H9 (cell line): ENCODE measurements around the gene PAQR4. TPM values are rescaled to one million over a fixed set of nuclear protein-coding genes. Genes with fewer than 3 reads are reported as not detected.

Experiments used
- DNase-seq: peaks from one replicate; pipeline ENCODE4 v3.0.0-alpha.2; 2017
- H2AFZ ChIP-seq: one replicate; pipeline ENCODE4 v1.6.1; 2013; ENCODE audit warnings: mild to moderate bottlenecking, low read length, control low read depth, moderate library complexity
- H2AK5ac ChIP-seq: 2 replicates; pipeline ENCODE4 v1.6.1; 2013; ENCODE audit warnings: low read length, control low read depth, mixed read lengths; ENCODE audit not compliant: insufficient read length
- H2BK120ac ChIP-seq: one replicate; pipeline ENCODE4 v1.6.1; 2013; ENCODE audit warnings: low read depth, mild to moderate bottlenecking, low read length, control low read depth, inconsistent platforms; ENCODE audit not compliant: poor library complexity, severe bottlenecking
- H2BK12ac ChIP-seq: 2 replicates; pipeline ENCODE4 v1.6.1; 2013; ENCODE audit warnings: low read length, control low read depth, mixed read lengths, low read depth; ENCODE audit not compliant: insufficient read length
- H2BK15ac ChIP-seq: 2 replicates; pipeline ENCODE4 v1.6.1; 2013; ENCODE audit warnings: low read depth, low read length, control low read depth
- H2BK20ac ChIP-seq: one replicate; pipeline ENCODE4 v1.6.1; 2013; ENCODE audit warnings: low read depth, mild to moderate bottlenecking, low read length, control low read depth, inconsistent platforms; ENCODE audit not compliant: poor library complexity, severe bottlenecking
- H2BK5ac ChIP-seq: 2 replicates; pipeline ENCODE4 v1.6.1; 2013; ENCODE audit warnings: low read length, control low read depth, mixed read lengths; ENCODE audit not compliant: insufficient read length
- H3K14ac ChIP-seq: 2 replicates; pipeline ENCODE4 v1.6.1; 2013; ENCODE audit warnings: low read length, control low read depth; ENCODE audit not compliant: insufficient read depth
- H3K18ac ChIP-seq: 2 replicates; pipeline ENCODE4 v1.6.1; 2013; ENCODE audit warnings: low read depth, mild to moderate bottlenecking, mixed read lengths, low read length, control low read depth; ENCODE audit not compliant: insufficient read length
- H3K23ac ChIP-seq: 2 replicates; pipeline ENCODE4 v1.6.1; 2013; ENCODE audit warnings: low read length, control low read depth, mixed read lengths, low read depth; ENCODE audit not compliant: insufficient read length
- H3K23me2 ChIP-seq: 2 replicates; pipeline ENCODE4 v1.6.1; 2013; ENCODE audit warnings: low read depth, mild to moderate bottlenecking, mixed read lengths, low read length, control low read depth; ENCODE audit not compliant: insufficient read length, poor library complexity, severe bottlenecking
- H3K27ac ChIP-seq: 2 replicates; pipeline ENCODE4 v1.5.1; 2013; ENCODE audit warnings: low read length, control low read depth, mixed read lengths, low read depth; ENCODE audit not compliant: insufficient read length
- H3K27me3 ChIP-seq: 2 replicates; pipeline ENCODE4 v1.6.1; 2013; ENCODE audit warnings: low read length, control low read depth, inconsistent platforms; ENCODE audit not compliant: insufficient read depth
- H3K4ac ChIP-seq: 2 replicates; pipeline ENCODE4 v1.6.1; 2013; ENCODE audit warnings: low read depth, mild to moderate bottlenecking, control low read depth, inconsistent platforms, low read length, moderate library complexity
- H3K4me1 ChIP-seq: 2 replicates; pipeline ENCODE4 v1.6.1; 2013; ENCODE audit warnings: low read length, control low read depth, inconsistent platforms; ENCODE audit not compliant: insufficient read depth
- H3K4me2 ChIP-seq: 2 replicates; pipeline ENCODE4 v1.6.1; 2013; ENCODE audit warnings: low read length, control low read depth, mixed read lengths; ENCODE audit not compliant: insufficient read length, insufficient read depth
- H3K56ac ChIP-seq: 2 replicates; pipeline ENCODE4 v1.6.1; 2013; ENCODE audit warnings: low read depth, mild to moderate bottlenecking, mixed read lengths, low read length, control low read depth; ENCODE audit not compliant: insufficient read length
- H3K79me1 ChIP-seq: 2 replicates; pipeline ENCODE4 v1.6.1; 2013; ENCODE audit warnings: low read depth, mild to moderate bottlenecking, moderate library complexity, low read length, control low read depth, inconsistent platforms; ENCODE audit not compliant: insufficient read depth, poor library complexity, severe bottlenecking
- H3K79me2 ChIP-seq: 2 replicates; pipeline ENCODE4 v1.6.1; 2013; ENCODE audit warnings: low read length, control low read depth, inconsistent platforms; ENCODE audit not compliant: insufficient read depth
- H3K9ac ChIP-seq: 2 replicates; pipeline ENCODE4 v1.6.1; 2013; ENCODE audit warnings: low read length, control low read depth, mixed read lengths; ENCODE audit not compliant: insufficient read length; ENCODE audit errors: extremely low read depth
- H3K9me3 ChIP-seq: one replicate; pipeline ENCODE4 v1.6.1; 2013; ENCODE audit warnings: low read depth, low read length, inconsistent platforms; ENCODE audit not compliant: control insufficient read depth
- H3T11ph ChIP-seq: one replicate; pipeline ENCODE4 v1.6.1; 2013; ENCODE audit warnings: mild to moderate bottlenecking, low read length, control low read depth, inconsistent platforms
- H4K20me1 ChIP-seq: one replicate; pipeline ENCODE4 v1.6.1; 2013; ENCODE audit not compliant: control insufficient read depth, insufficient read length, insufficient read depth
- H4K5ac ChIP-seq: 2 replicates; pipeline ENCODE4 v1.6.1; 2013; ENCODE audit warnings: low read depth, mild to moderate bottlenecking, mixed read lengths, low read length, control low read depth; ENCODE audit not compliant: insufficient read length
- H4K8ac ChIP-seq: replicated peaks from 2 replicates; pipeline ENCODE4 v1.6.1; 2013; ENCODE audit warnings: low read length, control low read depth, mixed read lengths, low read depth; ENCODE audit not compliant: insufficient read length
- H4K91ac ChIP-seq: 2 replicates; pipeline ENCODE4 v1.6.1; 2013; ENCODE audit warnings: low read depth, mild to moderate bottlenecking, moderate library complexity, mixed read lengths, low read length, control low read depth; ENCODE audit not compliant: insufficient read length
- H3K27ac Mint-ChIP-seq, 3 experiments: 2 replicates in 2 of 3; 3 replicates in 1 of 3; pipeline ENCODE4 v1.8.0; 2020 to 2021; ENCODE audit warnings: mixed read lengths in 3 of 3, mild to moderate bottlenecking in 1 of 3, moderate library complexity in 1 of 3
- H3K27me3 Mint-ChIP-seq: 2 replicates; pipeline ENCODE4 v1.8.0; 2021; ENCODE audit warnings: low read depth, mild to moderate bottlenecking, moderate library complexity, mixed read lengths
- H3K36me3 Mint-ChIP-seq, 3 experiments: 2 replicates in 2 of 3; 3 replicates in 1 of 3; pipeline ENCODE4 v1.8.0; 2020 to 2021; ENCODE audit warnings: low read depth in 3 of 3, mixed read lengths in 3 of 3; ENCODE audit not compliant: insufficient read depth in 1 of 3
- H3K4me1 Mint-ChIP-seq, 2 experiments: 2 replicates each; pipeline ENCODE4 v1.8.0; 2020; ENCODE audit warnings: mixed read lengths in 2 of 2
- H3K4me3 Mint-ChIP-seq, 2 experiments: 2 replicates in 1 of 2; 3 replicates in 1 of 2; pipeline ENCODE4 v1.8.0; 2020 to 2021; ENCODE audit warnings: mild to moderate bottlenecking in 2 of 2, mixed read lengths in 2 of 2, moderate library complexity in 1 of 2
- H3K9me3 Mint-ChIP-seq, 2 experiments: 2 replicates in 1 of 2; 3 replicates in 1 of 2; pipeline ENCODE4 v1.8.0; 2020; ENCODE audit warnings: mild to moderate bottlenecking in 2 of 2, mixed read lengths in 2 of 2, moderate library complexity in 1 of 2
- WGBS: extraction: QIAGEN DNeasy Blood & Tissue Kit; methylation state at CpG from one replicate; pipeline ENCODE4 v1.1.7; 2013; ENCODE audit warnings: missing lambda C conversion rate, low lambda C conversion rate, mixed read lengths; ENCODE audit not compliant: insufficient read length; ENCODE audit errors: extremely low coverage; 5-methylcytosine and 5-hydroxymethylcytosine counted together
- total RNA-seq: library from RNA; stranded (reverse); gene quantifications from 2 replicates; pipeline ENCODE4 v1.2.1, GENCODE V29; 2021
- TF ChIP-seq, protein P1 (sequence below): fragments of 200-600 bp; sonication (generic); conservative IDR thresholded peaks from 3 replicates; pipeline ENCODE4 v1.8.0; 2021; ENCODE audit warnings: antibody characterized with exemption, mild to moderate bottlenecking

The PAQR4 gene
- total RNA-seq, 1 experiment from 2014 or later: 32.1 TPM

GRCh38 chr16:2953706-2954627 lies 15.2 kb upstream of the PAQR4 start:
- Histone ChIP-seq H4K5ac (no peak overlapping the region), H2BK15ac (no peak overlapping the region), H2AK5ac (no peak overlapping the region), H3K9me3 (no peaks in the 10 kb centered on the region), H2BK120ac (no peak overlapping the region), H3K23me2 (no peaks in the 10 kb centered on the region), H3K14ac (no peak overlapping the region; the same call in 1 of the 2 replicates), H3T11ph (no peak overlapping the region), H3K4me2 (no peak overlapping the region), H4K8ac (no peak overlapping the region), H3K4me1 (peaks cover 3% of the 10 kb centered on the region; the same call in 1 of the 2 replicates), H3K4ac (no peak overlapping the region), H3K18ac (no peak overlapping the region), H2BK5ac (no peak overlapping the region), H3K23ac (no peak overlapping the region), H3K56ac (no peak overlapping the region), H3K27ac (no peak overlapping the region), H3K27me3 (no peaks in the 10 kb centered on the region), H2AFZ (no peak overlapping the region), H3K9ac (no peak overlapping the region), H4K91ac (no peak overlapping the region), H2BK12ac (no peak overlapping the region), H3K79me1 (no peaks in the 10 kb centered on the region), H2BK20ac (no peak overlapping the region), H3K79me2 (no peaks in the 10 kb centered on the region), H4K20me1 (no peaks in the 10 kb centered on the region)
- peak; percentile 30 for DNase-seq
- H3K27ac Mint-ChIP-seq: no peak overlapping the region; a peak in 1 of 7 replicates
- H3K36me3 Mint-ChIP-seq: peaks cover 0 to 2% (median 0%) of the 10 kb centered on the region in 3 experiments; a peak in 1 of 7 replicates
- no CpG with 5 or more reads among the region's 31 CpGs for WGBS
- H3K4me3 Mint-ChIP-seq: no peak overlapping the region; a peak in 1 of 5 replicates
- TF ChIP-seq, protein P1, sequence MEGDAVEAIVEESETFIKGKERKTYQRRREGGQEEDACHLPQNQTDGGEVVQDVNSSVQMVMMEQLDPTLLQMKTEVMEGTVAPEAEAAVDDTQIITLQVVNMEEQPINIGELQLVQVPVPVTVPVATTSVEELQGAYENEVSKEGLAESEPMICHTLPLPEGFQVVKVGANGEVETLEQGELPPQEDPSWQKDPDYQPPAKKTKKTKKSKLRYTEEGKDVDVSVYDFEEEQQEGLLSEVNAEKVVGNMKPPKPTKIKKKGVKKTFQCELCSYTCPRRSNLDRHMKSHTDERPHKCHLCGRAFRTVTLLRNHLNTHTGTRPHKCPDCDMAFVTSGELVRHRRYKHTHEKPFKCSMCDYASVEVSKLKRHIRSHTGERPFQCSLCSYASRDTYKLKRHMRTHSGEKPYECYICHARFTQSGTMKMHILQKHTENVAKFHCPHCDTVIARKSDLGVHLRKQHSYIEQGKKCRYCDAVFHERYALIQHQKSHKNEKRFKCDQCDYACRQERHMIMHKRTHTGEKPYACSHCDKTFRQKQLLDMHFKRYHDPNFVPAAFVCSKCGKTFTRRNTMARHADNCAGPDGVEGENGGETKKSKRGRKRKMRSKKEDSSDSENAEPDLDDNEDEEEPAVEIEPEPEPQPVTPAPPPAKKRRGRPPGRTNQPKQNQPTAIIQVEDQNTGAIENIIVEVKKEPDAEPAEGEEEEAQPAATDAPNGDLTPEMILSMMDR: no peak
- peaks cover 14 to 22% of the 10 kb centered on the region in 2 experiments for H3K4me1 Mint-ChIP-seq
- H3K27me3 Mint-ChIP-seq: peaks cover 3% of the 10 kb centered on the region
- no peaks in the 10 kb centered on the region; a peak in 1 of 5 replicates for H3K9me3 Mint-ChIP-seq
